ENCODE data around the gene KMT2E. TPM values are rescaled to one million over a fixed set of nuclear protein-coding genes. Genes with fewer than 3 reads are reported as not detected.

Gene KMT2E
- total RNA-seq, 2 donors from 2014 or later: 48.5 to 67.2 TPM

GRCh38 chr7:105102557-105103352, 88.8 kb downstream of the KMT2E start:
- DNase-seq: no peak
- TF ChIP-seq POLR2A (IDR thresholded peaks at IDR 0.05): no peak
- no peak for TF ChIP-seq CTCF (IDR thresholded peaks at IDR 0.05)
- Histone ChIP-seq H3K4me3 (no peak overlapping the region), H3K9me3 (no peaks in the 10 kb centered on the region), H3K36me3 (replicated peaks in 1 of 2; ENCODE audit: insufficient read depth in 1 of 2, low read depth in 2 of 2) (peaks cover 0 to 30% of the 10 kb centered on the region in 2 donors), H3K4me1 (no peaks in the 10 kb centered on the region), H3K27me3 (no peaks in the 10 kb centered on the region), H3K27ac (peak overlapping the region in 1 of 4 donors; percentile 21)
- 65% methylated on average over 4 of the region's 4 CpGs for WGBS, 2 donors
- intact Hi-C loops (cut with DNase I): no loop called here
- ATAC-seq: no peak

DNA sequence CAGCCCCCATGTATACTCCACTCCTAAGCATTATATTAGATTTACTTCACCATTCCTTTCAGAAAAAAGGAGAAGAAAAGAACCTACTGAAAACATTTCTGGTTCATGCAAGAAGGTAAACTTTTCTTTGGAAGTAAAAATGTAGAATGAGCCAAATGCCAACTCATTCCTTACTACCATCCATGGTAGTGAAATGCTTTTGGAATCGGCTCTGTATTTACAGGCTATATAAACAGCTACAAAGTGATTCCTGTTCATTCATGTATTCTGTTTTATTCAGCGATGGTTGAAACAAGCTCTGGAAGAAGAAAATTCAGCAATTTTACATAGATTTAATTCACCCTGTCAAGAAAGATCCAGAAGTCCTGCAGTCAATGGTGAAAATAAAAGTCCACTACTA, 91.6 kb downstream of the KMT2E start:
- Histone ChIP-seq H3K9me3 (no peaks in the 10 kb centered on the region), H3K27ac (no peak overlapping the region), H3K4me1 (no peaks in the 10 kb centered on the region), H3K4me3 (no peak overlapping the region), H3K27me3 (no peaks in the 10 kb centered on the region), H3K36me3 (replicated peaks in 1 of 2; ENCODE audit: insufficient read depth in 1 of 2, low read depth in 2 of 2) (peaks cover 4 to 45% of the 10 kb centered on the region in 2 donors)
- 89 to 91% methylated on average over 2 of the region's 2 CpGs for WGBS, 2 donors
- DNase-seq (no peak), ATAC-seq (no peak)
- intact Hi-C loops (cut with DNase I): no loop called here
- TF ChIP-seq POLR2A (IDR thresholded peaks at IDR 0.05) (no peak), CTCF (IDR thresholded peaks at IDR 0.05) (no peak)

DNA sequence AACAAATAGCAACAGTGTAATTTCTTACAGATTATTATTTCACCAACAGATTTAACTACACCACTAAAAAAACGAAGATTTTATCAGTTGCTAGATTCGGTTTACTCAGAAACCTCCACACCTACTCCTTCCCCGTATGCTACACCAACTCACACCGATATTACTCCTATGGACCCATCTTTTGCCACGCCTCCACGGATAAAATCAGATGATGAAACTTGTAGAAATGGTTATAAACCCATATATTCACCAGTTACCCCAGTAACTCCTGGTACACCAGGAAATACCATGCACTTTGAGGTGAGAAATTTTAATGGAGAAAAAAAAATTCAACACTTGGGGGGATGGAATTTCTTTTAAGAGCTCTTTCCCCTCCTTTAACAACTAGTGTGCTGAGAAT, 92.5 kb downstream of the KMT2E start:
- WGBS, 2 donors: 79 to 86% methylated on average over 6 of the region's 6 CpGs
- ATAC-seq: no peak
- intact Hi-C loops (cut with DNase I): no loop called here

DNA sequence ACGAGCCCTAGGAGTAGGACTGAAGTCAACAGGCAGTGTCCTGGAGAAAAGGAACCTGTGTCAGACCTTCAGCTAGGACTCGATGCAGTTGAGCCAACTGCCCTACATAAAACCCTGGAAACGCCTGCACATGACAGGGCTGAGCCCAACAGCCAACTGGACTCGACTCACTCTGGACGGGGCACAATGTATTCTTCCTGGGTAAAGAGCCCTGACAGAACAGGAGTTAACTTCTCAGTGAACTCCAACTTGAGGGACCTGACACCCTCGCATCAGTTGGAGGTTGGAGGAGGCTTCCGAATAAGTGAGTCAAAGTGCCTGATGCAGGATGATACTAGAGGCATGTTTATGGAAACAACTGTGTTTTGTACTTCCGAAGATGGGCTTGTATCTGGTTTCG, 93.5 kb downstream of the KMT2E start:
- H3K27ac ChIP-seq: no peak overlapping the region
- no peak for TF ChIP-seq POLR2A (IDR thresholded peaks at IDR 0.05)
- no peak for TF ChIP-seq CTCF (IDR thresholded peaks at IDR 0.05)
- no peaks in the 10 kb centered on the region for H3K9me3 ChIP-seq
- peaks cover 4 to 60% of the 10 kb centered on the region in 2 donors for H3K36me3 ChIP-seq (replicated peaks in 1 of 2; ENCODE audit: insufficient read depth in 1 of 2, low read depth in 2 of 2)
- peaks cover 6% of the 10 kb centered on the region for H3K4me1 ChIP-seq
- intact Hi-C loops (cut with DNase I): no loop called here
- DNase-seq (no peak), ATAC-seq (no peak)
- 83 to 93% methylated on average over 9 of the region's 9 CpGs for WGBS, 2 donors
- no peak overlapping the region for H3K4me3 ChIP-seq
- H3K27me3 ChIP-seq: no peaks in the 10 kb centered on the region

More for the DNA sequence above, 92.5 kb downstream of the KMT2E start:
- H3K4me3 ChIP-seq: no peak overlapping the region
- no peaks in the 10 kb centered on the region for H3K9me3 ChIP-seq
- H3K36me3 ChIP-seq (replicated peaks in 1 of 2; ENCODE audit: insufficient read depth in 1 of 2, low read depth in 2 of 2): peaks cover 4 to 52% of the 10 kb centered on the region in 2 donors
- no peaks in the 10 kb centered on the region for H3K4me1 ChIP-seq
- no peak for TF ChIP-seq CTCF (IDR thresholded peaks at IDR 0.05)
- no peak for TF ChIP-seq POLR2A (IDR thresholded peaks at IDR 0.05)
- H3K27me3 ChIP-seq: no peaks in the 10 kb centered on the region
- no peak for DNase-seq
- H3K27ac ChIP-seq: no peak overlapping the region
